Measurements from ENCODE around the gene DAP.

The DAP gene

GRCh38 chr5:10686890-10687289 is 74.1 kb downstream of the DAP start:
- TF ChIP-seq, protein P1, sequence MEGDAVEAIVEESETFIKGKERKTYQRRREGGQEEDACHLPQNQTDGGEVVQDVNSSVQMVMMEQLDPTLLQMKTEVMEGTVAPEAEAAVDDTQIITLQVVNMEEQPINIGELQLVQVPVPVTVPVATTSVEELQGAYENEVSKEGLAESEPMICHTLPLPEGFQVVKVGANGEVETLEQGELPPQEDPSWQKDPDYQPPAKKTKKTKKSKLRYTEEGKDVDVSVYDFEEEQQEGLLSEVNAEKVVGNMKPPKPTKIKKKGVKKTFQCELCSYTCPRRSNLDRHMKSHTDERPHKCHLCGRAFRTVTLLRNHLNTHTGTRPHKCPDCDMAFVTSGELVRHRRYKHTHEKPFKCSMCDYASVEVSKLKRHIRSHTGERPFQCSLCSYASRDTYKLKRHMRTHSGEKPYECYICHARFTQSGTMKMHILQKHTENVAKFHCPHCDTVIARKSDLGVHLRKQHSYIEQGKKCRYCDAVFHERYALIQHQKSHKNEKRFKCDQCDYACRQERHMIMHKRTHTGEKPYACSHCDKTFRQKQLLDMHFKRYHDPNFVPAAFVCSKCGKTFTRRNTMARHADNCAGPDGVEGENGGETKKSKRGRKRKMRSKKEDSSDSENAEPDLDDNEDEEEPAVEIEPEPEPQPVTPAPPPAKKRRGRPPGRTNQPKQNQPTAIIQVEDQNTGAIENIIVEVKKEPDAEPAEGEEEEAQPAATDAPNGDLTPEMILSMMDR (IDR thresholded peaks at IDR 0.05; ENCODE audit: insufficient read depth, low read length, missing control alignments) = no peak
- no peak for DNase-seq (ENCODE audit: low read depth, low spot score)
- CTCF ChIA-PET = interaction anchor here (11.9 kb wide), 1 partner anchor 233 kb away, joined by 97 read pairs; no protein-coding TSS in a partner anchor
- POLR2A ChIA-PET = no interaction called here
- H3K4me3 ChIP-seq (ENCODE audit: low read depth, low read length) = no peak overlapping the region

DNA sequence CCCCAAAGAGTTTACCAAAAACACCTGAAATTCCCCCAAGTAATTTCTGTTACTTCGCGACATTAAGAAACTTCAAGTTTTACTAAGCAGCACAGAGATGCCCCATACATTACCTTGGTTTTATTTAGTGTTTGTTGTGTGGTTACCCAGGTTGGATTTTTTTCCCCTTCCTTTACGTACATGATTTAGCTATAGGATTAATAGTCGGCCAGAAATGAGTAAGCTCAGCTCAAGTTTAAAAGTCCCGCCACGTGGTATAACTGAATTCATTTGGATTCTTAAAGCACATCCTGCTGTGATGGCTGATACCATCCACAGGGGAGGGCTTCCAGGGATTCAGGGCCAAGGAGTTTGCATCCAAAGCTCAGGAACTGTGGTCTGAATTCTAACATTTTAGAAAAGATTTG is 75.9 kb downstream of the DAP start:
- TF ChIP-seq, protein P1 (IDR thresholded peaks at IDR 0.05; ENCODE audit: insufficient read depth, low read length, missing control alignments) = no peak
- ChIA-PET POLR2A (no interaction called here), CTCF (interaction anchor here (11.9 kb wide), 1 partner anchor 232 kb away, joined by 97 read pairs; no protein-coding TSS in a partner anchor)
- no peak overlapping the region for H3K4me3 ChIP-seq (ENCODE audit: low read depth, low read length)
- DNase-seq (ENCODE audit: low read depth, low spot score) = no peak

- TF ChIP-seq, protein P1 (IDR thresholded peaks at IDR 0.05; ENCODE audit: insufficient read depth, low read length, missing control alignments) = no peak
- no peak for DNase-seq (ENCODE audit: low read depth, low spot score)
- ChIA-PET POLR2A (no interaction called here), CTCF (interaction anchor here (11.9 kb wide), 1 partner anchor 231 kb away, joined by 97 read pairs; no protein-coding TSS in a partner anchor)
- H3K4me3 ChIP-seq (ENCODE audit: low read depth, low read length) = no peak overlapping the region
Measured at GRCh38 chr5:10684303-10685086, 76.5 kb downstream of the DAP start.

GRCh38 chr5:10682801-10683525 is 78.1 kb downstream of the DAP start:
- CTCF ChIA-PET = no interaction called here
- DNase-seq (ENCODE audit: low read depth, low spot score) = no peak
- TF ChIP-seq, protein P1 (IDR thresholded peaks at IDR 0.05; ENCODE audit: insufficient read depth, low read length, missing control alignments) = no peak
- no peak overlapping the region for H3K4me3 ChIP-seq (ENCODE audit: low read depth, low read length)
- POLR2A ChIA-PET = no interaction called here

DNA sequence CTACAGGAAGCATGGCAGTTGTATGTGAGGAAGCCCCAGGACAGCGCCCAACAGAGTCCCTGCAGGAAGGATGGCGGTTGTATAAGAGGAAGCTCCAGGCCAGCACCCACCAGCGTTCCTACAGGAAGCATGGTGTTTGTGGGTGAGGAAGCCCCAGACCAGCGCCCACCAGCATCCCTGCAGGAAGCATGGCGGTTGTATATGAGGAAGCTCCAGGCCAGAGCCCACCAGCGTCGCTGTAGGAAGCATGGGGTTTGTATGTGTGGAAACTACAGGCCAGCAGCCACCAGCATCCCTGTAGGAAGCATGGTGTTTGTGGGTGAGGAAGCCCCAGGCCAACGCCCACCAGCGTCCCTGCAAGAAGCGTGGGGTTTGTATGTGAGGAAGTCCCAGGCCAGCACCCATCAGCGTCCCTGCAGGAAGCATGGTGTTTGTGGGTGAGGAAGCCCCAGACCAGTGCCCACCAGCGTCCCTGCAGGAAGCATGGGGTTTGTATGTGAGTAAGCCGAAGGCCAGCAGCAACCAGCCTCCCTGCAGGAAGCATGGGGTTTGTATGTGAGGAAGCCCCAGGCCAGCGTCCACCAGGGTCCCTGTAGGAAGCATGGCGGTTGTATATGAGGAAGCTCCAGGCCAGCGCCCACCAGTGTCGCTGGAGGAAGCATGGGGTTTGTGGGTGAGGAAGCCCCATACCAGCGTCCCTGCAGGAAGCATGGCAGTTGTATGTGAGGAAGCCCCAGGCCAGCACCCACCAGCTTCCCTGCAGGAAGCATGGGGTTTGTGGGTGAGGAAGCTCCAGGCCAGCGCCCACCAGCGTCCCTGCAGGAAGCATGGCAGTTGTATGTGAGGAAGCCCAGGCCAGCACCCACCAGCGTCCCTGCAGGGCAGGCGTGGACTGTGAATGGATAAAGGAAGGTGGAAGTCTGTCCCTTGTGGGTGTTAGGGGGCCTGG is 79.0 kb downstream of the DAP start:
- TF ChIP-seq, protein P1 (IDR thresholded peaks at IDR 0.05; ENCODE audit: insufficient read depth, low read length, missing control alignments) = no peak
- CTCF ChIA-PET = no interaction called here
- POLR2A ChIA-PET = no interaction called here
- no peak overlapping the region for H3K4me3 ChIP-seq (ENCODE audit: low read depth, low read length)
- DNase-seq (ENCODE audit: low read depth, low spot score) = no peak

Data from AG04449 (cell line).